GM21529 (cell line): ENCODE measurements around the gene HIGD2A.

ENCODE experiments used
- ATAC-seq: cut with Tn5 transposase; IDR thresholded peaks from one replicate; pipeline ENCODE4 v1.9.1; 2021; ENCODE audit not compliant: unreplicated experiment

Gene HIGD2A

DNA sequence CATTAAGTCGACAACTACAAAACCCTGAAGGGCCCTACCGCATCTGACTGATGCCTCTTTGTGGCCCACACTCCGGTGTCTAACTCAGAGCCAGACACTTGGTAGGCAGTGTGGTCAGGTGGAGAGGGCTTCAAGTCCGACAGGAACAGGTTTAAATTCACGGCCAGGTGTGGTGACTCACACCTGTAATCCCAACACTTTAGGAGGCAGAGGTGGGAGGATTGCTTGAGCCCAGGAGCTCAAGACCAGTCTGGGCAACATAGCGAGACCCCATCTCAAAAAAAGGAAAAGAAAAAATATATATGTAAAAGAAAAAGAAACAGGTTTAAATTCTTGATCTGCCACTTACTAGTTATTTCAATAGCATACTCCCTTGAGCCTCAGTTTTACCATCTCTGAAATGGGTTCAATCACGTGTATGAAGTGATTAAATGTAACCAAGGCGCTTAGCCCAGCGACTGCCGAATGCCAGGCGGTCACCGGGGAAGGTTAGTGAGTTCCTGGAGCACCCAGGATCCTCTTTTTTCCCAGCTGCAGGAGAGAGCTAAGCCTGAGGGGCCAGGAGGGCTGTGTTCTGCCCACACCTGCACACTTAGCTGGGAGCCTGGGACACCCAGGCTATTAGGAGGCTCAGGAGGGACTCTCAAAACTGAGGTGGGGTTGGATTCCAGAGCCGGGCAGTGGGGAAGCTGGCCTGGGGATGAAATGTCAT, 26.8 kb downstream of the HIGD2A start:
- ATAC-seq, result no peak

DNA sequence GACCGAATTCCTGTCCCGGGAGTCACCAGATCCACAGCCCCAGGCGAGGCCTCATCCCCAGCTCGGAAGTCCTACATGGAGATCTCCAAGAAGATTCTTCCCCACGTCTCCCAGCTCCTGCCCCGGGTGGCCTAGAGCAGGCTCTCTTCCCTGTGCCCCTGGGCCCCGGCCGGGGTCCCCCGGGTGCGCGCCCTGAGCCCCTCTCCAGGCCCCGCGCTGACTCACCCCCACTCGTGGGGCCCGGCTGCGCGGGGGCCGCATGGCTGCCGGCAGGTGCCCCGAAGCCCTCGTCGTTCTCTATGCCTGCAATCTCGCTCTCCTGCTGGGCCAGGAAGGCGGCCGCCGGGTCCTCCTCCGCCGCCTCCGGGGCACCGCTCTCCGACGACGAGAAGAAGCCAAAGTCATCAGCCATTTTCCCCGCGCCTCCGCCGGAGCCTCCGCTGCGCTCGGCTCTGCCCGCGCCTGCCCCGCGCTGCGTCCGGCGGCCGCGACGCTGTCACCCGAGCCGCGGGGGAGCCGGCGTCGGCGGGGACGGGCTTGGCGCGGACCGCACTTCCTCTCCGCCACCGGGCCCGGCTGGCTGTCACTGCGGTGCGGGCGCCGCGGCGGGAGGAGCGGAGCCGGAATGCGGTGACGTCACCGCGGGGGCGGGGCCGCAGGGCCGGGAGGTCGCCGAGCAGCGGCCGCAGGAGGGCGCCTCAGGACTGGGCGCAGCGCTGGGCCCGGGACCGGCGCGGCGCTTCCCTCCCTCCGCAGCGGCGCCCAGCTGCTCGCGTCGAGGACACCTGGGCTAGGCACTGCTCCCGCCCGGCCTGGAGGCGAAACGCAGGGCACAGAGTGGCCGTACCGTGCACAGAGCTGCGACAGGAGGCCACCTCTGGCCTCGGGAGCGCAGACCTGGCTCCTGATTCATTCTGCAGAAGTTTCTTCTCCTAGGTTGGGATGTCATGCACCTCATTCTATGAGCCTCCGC, 27.7 kb downstream of the HIGD2A start, which contains the start of gene CLTB:
Gene CLTB (minus strand): TSS at position 588 of the 973 bp plus-strand sequence. CDS start 176 bp downstream, at position 412.
- ATAC-seq, result peak; percentile 92

DNA sequence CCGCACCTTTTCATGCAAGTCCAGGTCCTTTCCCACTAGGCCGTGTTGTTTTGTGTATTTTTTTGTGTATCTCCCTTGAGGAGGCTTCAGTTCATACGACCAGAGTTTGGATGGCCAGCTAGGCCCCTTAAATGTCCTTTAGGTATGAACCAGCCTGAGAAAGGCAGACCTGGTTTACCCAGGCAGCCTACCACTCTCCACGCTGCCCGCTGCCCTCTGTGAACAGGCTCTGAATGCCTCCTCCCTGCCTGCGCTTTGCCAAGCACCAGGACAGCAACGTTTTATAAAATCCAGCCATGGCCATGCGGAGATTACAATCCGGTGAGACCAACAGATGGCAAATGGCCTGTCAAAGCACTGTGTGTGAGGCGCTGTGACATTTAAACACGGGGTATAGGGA, 28.4 kb downstream of the HIGD2A start:
- ATAC-seq, result no peak

DNA sequence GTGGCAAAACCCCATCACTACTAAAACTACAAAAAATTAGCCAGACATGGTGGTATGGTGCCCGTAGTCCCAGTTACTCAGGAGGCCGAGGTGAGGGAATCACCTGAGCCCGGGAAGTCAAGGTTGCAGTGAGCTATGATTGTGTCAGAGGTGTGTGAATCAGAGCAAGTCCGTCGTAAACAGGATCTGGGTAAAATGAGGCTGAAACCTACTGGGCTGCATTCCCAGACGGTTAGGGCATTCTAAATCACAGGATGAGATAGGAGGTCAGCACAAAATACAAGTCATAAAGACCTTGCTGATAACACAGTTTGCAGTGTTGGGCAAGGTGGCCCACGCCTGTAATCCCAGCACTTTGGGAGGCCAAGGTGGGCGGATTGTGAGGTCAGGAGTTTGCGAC, 29.7 kb downstream of the HIGD2A start:
- ATAC-seq, result no peak

DNA sequence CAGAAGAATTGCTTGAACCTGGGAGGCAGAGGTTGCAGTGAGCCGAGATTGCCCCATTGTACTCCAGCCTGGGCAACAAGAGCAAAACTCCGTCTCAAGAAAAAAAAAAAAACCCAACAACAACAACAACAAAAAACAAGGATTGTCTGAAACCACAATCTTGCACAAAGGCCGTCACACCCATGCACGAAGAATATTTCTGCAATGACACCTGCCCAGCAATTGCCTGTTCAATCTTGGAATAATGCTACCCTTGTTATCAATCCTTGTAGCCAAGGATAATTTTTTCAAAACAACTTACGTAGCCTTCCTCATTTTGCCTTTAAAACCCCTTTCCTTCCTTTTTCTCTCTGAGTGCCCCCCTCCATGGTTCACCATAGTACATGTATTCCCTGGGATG, 31.5 kb downstream of the HIGD2A start:
- no peak for ATAC-seq

DNA sequence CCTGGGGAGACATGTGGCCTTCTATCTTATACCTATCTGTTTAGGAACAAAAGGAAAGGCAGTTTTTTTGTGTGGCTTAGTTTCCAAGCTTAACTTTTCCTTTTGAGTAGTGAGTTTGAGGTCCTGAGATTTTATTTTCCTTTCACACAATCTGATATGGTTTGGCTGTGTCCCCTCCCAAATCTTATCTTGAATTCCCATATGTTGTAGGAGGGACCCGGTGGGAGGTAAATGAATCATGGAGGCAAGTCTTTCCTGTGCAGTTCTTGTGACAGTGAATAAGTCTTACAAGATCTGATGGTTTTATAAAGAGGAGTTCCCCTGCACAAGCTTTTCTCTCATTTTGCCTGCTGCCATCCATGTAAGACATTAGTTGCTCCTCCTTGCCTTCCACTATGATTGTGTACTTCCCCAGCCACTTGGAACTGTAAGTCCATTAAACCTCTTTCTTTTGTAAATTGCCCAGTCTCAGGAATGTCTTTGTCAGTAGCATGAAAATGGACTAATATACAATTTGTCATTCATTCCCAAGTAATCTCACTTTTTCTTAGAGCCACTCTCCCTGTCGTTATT, 32.5 kb downstream of the HIGD2A start:
- no peak for ATAC-seq

DNA sequence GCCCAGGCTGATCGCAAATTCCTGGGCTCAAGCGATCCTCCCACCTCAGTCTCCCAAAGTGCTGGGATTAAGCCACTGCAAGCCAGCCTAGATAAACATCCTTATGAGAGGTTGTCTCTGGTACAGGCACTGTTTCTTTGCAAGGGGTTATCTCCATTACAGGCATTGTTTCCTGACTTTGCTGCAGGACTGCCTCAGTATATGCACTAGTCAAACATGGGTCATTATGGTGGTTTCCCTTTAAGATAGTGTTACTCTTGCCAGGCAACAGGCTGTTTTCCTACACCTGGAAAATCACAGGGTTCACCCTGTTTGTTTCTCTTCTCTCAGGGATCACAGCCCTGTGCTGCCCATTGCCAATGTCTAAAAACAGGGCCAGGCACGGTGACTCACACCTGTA, 35.6 kb downstream of the HIGD2A start:
- ATAC-seq, result no peak

DNA sequence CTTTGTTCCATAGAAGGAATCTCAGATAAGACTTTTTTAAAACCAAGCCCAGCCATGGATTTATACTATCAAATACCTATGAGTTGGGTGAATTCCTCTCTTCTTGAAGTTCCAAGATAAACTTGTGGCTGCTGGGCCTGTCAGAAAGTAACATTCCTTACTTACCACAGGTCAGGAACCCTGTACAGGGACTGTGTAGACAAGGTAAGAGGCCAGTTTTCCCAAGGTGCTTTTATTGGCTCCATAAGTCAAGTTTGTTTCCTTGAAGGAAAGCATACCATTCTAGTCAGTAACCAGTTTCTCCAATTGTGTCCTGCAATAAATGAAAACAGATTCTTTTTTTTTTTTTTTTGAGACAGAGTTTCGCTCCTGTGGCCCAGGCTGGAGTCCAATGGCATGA, 36.6 kb downstream of the HIGD2A start:
- no peak for ATAC-seq

DNA sequence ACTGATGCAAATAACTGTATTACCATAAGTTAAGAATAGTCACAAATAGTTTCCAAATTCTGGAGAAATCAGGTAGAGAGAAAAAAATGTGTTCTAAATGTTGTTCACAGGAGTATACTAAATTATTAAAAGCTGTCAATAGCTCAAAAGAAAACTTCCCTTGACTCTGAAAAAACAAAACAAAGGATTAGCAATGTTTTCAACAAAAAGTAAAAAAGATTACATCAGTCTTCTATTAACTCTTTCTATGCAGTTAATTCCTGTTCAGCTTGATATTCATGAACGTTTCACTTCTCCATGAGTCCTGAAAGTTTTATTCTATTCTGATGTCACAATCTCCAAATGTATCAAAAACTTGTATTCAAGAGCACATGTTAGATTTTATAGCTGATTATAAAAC, 37.2 kb downstream of the HIGD2A start:
- ATAC-seq, result no peak

DNA sequence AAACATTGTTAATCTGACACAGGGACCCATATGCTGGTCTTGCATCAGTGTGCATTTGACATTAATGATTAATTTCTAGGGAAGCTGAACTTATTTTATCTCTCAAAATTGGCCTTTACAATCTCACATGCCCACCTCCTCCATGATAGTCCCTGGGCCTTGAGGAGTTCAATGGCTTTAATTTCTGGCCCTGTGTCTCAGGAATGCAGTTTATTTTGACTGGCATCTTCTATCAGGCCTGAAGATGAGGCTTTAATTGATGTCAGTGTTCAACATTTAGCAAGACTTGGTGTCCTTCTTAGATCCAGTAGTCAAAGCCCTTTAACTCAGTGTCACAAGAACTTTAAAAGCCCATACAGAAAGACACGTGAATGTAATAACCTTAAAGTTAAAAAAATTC, 38.3 kb downstream of the HIGD2A start:
- no peak for ATAC-seq

DNA sequence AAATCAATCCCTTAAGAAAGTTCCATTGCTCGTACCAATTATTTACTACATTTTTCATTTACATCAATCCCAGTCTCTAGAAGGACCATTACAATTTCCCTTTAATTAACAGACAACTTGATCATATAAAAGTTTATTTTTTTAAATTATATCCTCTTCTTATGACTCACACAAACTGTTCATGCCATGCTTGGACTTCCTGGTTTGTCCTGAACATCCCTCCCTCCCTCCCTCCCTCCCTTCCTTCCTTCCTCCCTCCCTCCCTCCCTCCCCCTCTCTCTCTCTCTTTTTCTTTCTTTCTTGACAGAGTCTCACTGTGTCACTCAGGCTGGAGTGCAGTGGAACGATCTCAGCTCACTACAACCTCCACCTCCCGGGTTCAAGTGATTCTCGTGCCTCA, 39.4 kb downstream of the HIGD2A start:
- ATAC-seq, result no peak

DNA sequence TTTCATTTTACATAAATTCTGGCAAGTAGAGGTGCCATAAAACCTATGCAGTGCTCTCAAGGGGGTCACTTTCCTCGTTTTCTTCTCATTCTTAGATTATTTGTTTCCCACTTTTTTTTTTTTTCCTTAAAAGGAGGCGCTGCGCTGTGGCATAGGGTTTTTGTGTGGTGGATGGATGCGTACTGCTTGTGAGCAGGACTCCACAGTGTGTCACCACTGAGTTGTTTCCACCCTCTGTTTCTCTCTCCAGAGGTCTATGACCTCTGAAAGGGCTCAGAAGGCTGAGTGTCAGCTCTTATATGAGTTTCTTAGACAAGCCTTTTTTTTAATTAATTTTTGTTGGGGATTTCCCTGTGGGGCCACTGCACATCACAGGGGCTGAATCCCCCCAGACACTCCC, 41.4 kb downstream of the HIGD2A start:
- no peak for ATAC-seq

DNA sequence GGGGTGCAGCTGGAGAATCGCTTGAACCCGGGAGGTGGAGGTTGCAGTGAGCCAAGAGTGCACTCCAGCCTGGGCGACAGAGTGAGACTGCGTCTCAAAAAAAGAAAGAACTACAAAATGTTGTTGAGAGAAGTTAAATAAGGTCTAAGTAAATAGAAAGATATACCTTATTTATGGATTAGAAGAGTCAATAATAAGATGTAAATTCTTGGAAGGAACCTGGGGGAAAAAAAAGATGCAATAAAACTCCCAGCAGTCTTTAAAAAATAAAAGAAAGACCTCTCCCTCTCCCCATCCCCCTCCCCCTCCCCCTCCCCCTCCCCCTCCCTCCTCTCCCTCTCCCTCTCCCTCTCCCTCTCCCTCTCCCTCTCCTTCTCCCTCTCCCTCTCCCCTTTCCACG, 44.2 kb downstream of the HIGD2A start:
- no peak for ATAC-seq

DNA sequence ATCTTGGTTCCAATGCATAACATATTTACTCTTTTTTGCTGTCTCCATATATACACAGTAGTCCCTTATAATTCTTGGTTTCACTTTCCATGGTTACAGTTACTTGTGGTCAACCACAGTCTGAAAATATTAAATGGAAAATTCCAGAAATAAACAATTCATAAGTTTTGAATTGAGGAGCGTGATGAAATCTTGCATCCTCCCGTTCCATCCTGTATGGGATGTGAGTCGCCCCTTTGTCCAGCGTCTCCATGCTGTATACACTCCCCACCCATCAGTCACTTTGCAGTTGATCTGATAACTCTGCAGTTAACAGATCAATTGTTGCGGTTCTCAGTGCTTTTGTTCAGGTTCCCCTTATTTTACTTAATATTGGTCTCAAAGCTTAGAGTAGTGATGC, 48.1 kb downstream of the HIGD2A start:
- ATAC-seq, result no peak

DNA sequence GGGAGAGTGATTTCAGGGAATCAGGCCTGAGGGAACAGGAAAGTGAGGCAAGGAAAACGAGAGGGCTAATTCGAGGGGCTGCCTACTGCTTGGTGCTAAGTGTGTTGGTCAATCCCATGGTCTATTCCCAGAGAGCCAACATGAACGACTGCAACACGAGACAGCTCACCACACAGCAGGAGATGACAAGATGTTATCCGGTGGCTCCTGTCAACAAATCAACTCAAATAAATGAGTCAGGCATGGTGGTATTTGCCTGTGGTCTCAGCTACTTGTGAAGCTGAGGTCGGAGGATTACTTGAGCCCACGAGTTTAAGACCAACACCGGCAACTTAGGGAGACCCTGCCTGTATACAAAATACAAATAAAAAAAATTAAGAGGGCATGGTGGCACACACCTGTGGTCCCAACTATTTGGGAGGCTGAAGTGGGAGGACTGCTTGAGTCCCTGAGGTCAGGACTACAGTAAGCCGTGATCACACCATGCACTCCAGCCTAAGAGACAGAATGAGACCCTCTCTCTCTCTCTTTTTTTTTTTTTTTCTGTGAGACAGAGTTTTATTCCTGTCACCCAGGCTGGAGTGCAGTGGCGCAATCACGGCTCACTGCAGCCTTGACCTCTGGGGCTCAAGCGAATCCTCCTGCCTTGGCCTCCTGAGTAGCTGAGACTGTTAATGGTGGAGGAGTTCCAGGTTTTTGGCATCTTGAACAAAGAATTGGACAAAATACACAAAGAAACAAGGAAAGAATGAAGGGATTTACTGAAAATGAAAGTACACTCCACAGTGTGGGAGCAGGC, 50.6 kb downstream of the HIGD2A start:
- ATAC-seq, result no peak
